GM12865 (cell line): ENCODE results near the gene OMP.

Experiments
- DNase-seq: peaks from one replicate; pipeline ENCODE4 v3.0.0; 2010; ENCODE audit warnings: low read depth
- H3K4me3 ChIP-seq: 2 replicates; pipeline ENCODE4 v1.5.1; 2011; ENCODE audit warnings: mild to moderate bottlenecking, low read depth, low read length, control low read depth
- CTCF ChIP-seq: IDR thresholded peaks from 2 replicates; pipeline ENCODE4 v1.5.1; 2011; ENCODE audit warnings: low read length, control low read depth, low read depth, inconsistent platforms; ENCODE audit not compliant: insufficient read depth; ENCODE audit errors: missing control alignments

The OMP gene

GRCh38 chr11:77139201-77139600, 36.6 kb downstream of the OMP start:
- no peak for TF ChIP-seq CTCF

GRCh38 chr11:77140231-77140851, 37.7 kb downstream of the OMP start:
- TF ChIP-seq CTCF = no peak
- no peak overlapping the region for H3K4me3 ChIP-seq
- no peak for DNase-seq

More at GRCh38 chr11:77139201-77139600, 36.6 kb downstream of the OMP start:
- no peak overlapping the region for H3K4me3 ChIP-seq
- DNase-seq = no peak

- no peak for TF ChIP-seq CTCF
- no peak for DNase-seq
- H3K4me3 ChIP-seq = no peak overlapping the region
Measured at GRCh38 chr11:77141034-77141433, 38.4 kb downstream of the OMP start.

- no peak for TF ChIP-seq CTCF
- DNase-seq = no peak
- H3K4me3 ChIP-seq = no peak overlapping the region
Measured at GRCh38 chr11:77141475-77141874, 38.8 kb downstream of the OMP start.

- no peak for TF ChIP-seq CTCF
- no peak overlapping the region for H3K4me3 ChIP-seq
- peak; percentile 24 for DNase-seq
Measured at GRCh38 chr11:77142091-77142975, 39.7 kb downstream of the OMP start.

- H3K4me3 ChIP-seq = no peak overlapping the region
- no peak for DNase-seq
- no peak for TF ChIP-seq CTCF
Measured at GRCh38 chr11:77143405-77144020, 40.9 kb downstream of the OMP start.
